Panc1 (cell line): ENCODE measurements around the gene RAP1GAP. TPM values are rescaled to one million over a fixed set of nuclear protein-coding genes. Genes with fewer than 3 reads are reported as not detected.

ENCODE experiments used
- ATAC-seq: fragments of 200-7000 bp; cut with Tn5 transposase; 2 replicates; pipeline ENCODE4 v1.9.1; 2020; ENCODE audit warnings: mild to moderate bottlenecking, moderate library complexity
- BruUV-seq: library from RNA; stranded (reverse); fragments of 400-500 nt; replicated peaks from 2 replicates; lab custom pipeline; 2021; lab: Mats Ljungman, UMichigan
- CTCF ChIA-PET: fragments of 300-600 bp; sonication (Branson Sonifier 250); formaldehyde crosslinking; loops from one replicate; lab custom pipeline; 2022; ENCODE audit warnings: antibody characterized with exemption; lab: Charles Lee
- POLR2A ChIA-PET: fragments of 300-600 bp; sonication (Branson Sonifier 250); formaldehyde crosslinking; loops from one replicate; lab custom pipeline; 2022; ENCODE audit warnings: antibody characterized with exemption; lab: Charles Lee
- DNase-seq: peaks from one replicate; pipeline ENCODE4 v3.0.0-alpha.2; 2010; ENCODE audit warnings: low read depth, low spot score
- H3K27ac ChIP-seq: 2 replicates; pipeline ENCODE4 v1.5.1; 2011; ENCODE audit warnings: mild to moderate bottlenecking, low read length, inconsistent platforms
- H3K27me3 ChIP-seq: fragments of 200-500 bp; sonication (Bioruptor generic); 2 replicates; pipeline ENCODE4 v1.6.0; 2014; ENCODE audit warnings: low read length, inconsistent platforms; ENCODE audit not compliant: control insufficient read depth, insufficient read depth
- H3K36me3 ChIP-seq: fragments of 200-500 bp; sonication (Bioruptor generic); 2 replicates; pipeline ENCODE4 v1.5.1; 2014; ENCODE audit warnings: inconsistent platforms, mild to moderate bottlenecking, low read length, moderate library complexity; ENCODE audit not compliant: control insufficient read depth, insufficient read depth
- H3K4me1 ChIP-seq: 2 replicates; pipeline ENCODE4 v1.5.1; 2011; ENCODE audit warnings: inconsistent platforms, mild to moderate bottlenecking, low read length, moderate library complexity; ENCODE audit not compliant: control insufficient read depth, insufficient read depth
- H3K4me3 ChIP-seq, 2 experiments: 2 replicates each; pipeline ENCODE4 v1.5.1; 2011 to 2012; ENCODE audit warnings: low read depth in 2 of 2, low read length in 2 of 2, mild to moderate bottlenecking in 2 of 2, inconsistent platforms in 1 of 2, moderate library complexity in 1 of 2
- H3K9me3 ChIP-seq: fragments of 200-500 bp; sonication (Bioruptor generic); 2 replicates; pipeline ENCODE4 v1.5.1; 2014; ENCODE audit warnings: low read depth, mild to moderate bottlenecking, inconsistent platforms, low read length, moderate library complexity; ENCODE audit not compliant: control insufficient read depth, insufficient read depth
- CTCF ChIP-seq: fragments of 450-650 bp; IDR thresholded peaks from 2 replicates; pipeline ENCODE4 v1.5.1; 2017; ENCODE audit warnings: mild to moderate bottlenecking
- POLR2AphosphoS5 ChIP-seq: IDR thresholded peaks from 2 replicates; pipeline ENCODE4 v1.6.1; 2012; ENCODE audit warnings: mild to moderate bottlenecking, low read depth, low read length, moderate library complexity
- REST ChIP-seq, 2 experiments: IDR thresholded peaks; 2 replicates each; pipeline ENCODE4 v1.6.1; 2011 to 2012; ENCODE audit warnings: low read depth in 2 of 2, control low read depth in 1 of 2, low read length in 1 of 2, mild to moderate bottlenecking in 1 of 2, moderate library complexity in 1 of 2; ENCODE audit not compliant: insufficient read depth in 1 of 2
- SIN3A ChIP-seq: IDR thresholded peaks from 2 replicates; pipeline ENCODE4 v1.6.1; 2012; ENCODE audit warnings: low read depth, mild to moderate bottlenecking, low read length, moderate library complexity, borderline replicate concordance; ENCODE audit not compliant: insufficient read depth
- TCF7L2 ChIP-seq: IDR thresholded peaks from 2 replicates; pipeline ENCODE4 v1.6.1; 2011; ENCODE audit warnings: mild to moderate bottlenecking, low read depth, low read length, inconsistent platforms
- in situ Hi-C: cut with HindIII; loops from 2 replicates; pipeline ENCODE4 v1.10.0; 2016; ENCODE audit warnings: low sequenced_read_pairs, low pct_unique_long_range_greater_than_20kb
- intact Hi-C: fragments of 100-400 bp; cut with micrococcal nuclease; formaldehyde crosslinking; loops from one replicate; pipeline ENCODE4 v1.10.0; 2022; ENCODE audit not compliant: unreplicated experiment
- total RNA-seq: library from RNA; stranded (reverse); gene quantifications from one replicate; pipeline ENCODE4 v1.2.1, GENCODE V29; 2021; ENCODE audit not compliant: unreplicated experiment

Gene RAP1GAP
- total RNA-seq, 1 experiment from 2014 or later = 4.6 TPM

GRCh38 chr1:21559788-21560567 lies 109.2 kb downstream of the RAP1GAP start:
- POLR2A ChIA-PET = no interaction called here
- ATAC-seq = no peak
- DNase-seq = no peak
- Histone ChIP-seq H3K4me1 (no peaks in the 10 kb centered on the region; the same call in 1 of the 2 replicates), H3K27me3 (no peaks in the 10 kb centered on the region), H3K27ac (no peak overlapping the region), H3K9me3 (no peaks in the 10 kb centered on the region), H3K36me3 (no peaks in the 10 kb centered on the region), H3K4me3 (no peak overlapping the region)
- in situ Hi-C loops (no loop called here), intact Hi-C loops (no loop called here)
- CTCF ChIA-PET = no interaction called here
- no peak for TF ChIP-seq REST (IDR thresholded peaks at IDR 0.05; ENCODE audit: insufficient read depth in 1 of 2, low read depth in 2 of 2, low read length in 1 of 2)
- TF ChIP-seq SIN3A = no peak
- TF ChIP-seq CTCF = no peak
- TF ChIP-seq TCF7L2 = no peak
- TF ChIP-seq POLR2AphosphoS5 = no peak
- no TSS peak for BruUV-seq

- Histone ChIP-seq H3K27ac (no peak overlapping the region), H3K27me3 (no peaks in the 10 kb centered on the region), H3K9me3 (no peaks in the 10 kb centered on the region), H3K4me1 (peaks cover 4% of the 10 kb centered on the region; the same call in 1 of the 2 replicates), H3K4me3 (no peak overlapping the region), H3K36me3 (no peaks in the 10 kb centered on the region)
- intact Hi-C loops (no loop called here), in situ Hi-C loops (no loop called here)
- TF ChIP-seq REST (IDR thresholded peaks at IDR 0.05; ENCODE audit: insufficient read depth in 1 of 2, low read depth in 2 of 2, low read length in 1 of 2) = no peak
- TF ChIP-seq TCF7L2 = no peak
- no peak for TF ChIP-seq SIN3A
- no peak for TF ChIP-seq POLR2AphosphoS5
- no peak for DNase-seq
- ChIA-PET CTCF (interaction anchor here (0.6 kb wide), 1 partner anchor 20 kb away, joined by 4 read pairs; no protein-coding TSS in a partner anchor), POLR2A (no interaction called here)
- no TSS peak for BruUV-seq
- ATAC-seq = no peak
Measured at GRCh38 chr1:21553116-21553926, 115.8 kb downstream of the RAP1GAP start.
